GM21825 (cell line): Measurements from ENCODE around the gene TMEM203.

Experiments used
- ATAC-seq: cut with Tn5 transposase; IDR thresholded peaks from one replicate; pipeline ENCODE4 v1.9.1; 2021; ENCODE audit warnings: mild to moderate bottlenecking, moderate library complexity; ENCODE audit not compliant: unreplicated experiment

Gene TMEM203

GRCh38 chr9:137198051-137198901, 7.2 kb downstream of the TMEM203 start:
- no peak for ATAC-seq

GRCh38 chr9:137195525-137196220, 9.8 kb downstream of the TMEM203 start:
- no peak for ATAC-seq

GRCh38 chr9:137194909-137195308, 10.5 kb downstream of the TMEM203 start:
- no peak for ATAC-seq

- ATAC-seq: no peak
Observed at GRCh38 chr9:137194388-137194787, 11.1 kb downstream of the TMEM203 start.

GRCh38 chr9:137193771-137194170, 11.7 kb downstream of the TMEM203 start:
- ATAC-seq: no peak

GRCh38 chr9:137192859-137193258, 12.6 kb downstream of the TMEM203 start:
- no peak for ATAC-seq

- ATAC-seq: no peak
Observed at GRCh38 chr9:137192448-137192780, 13.0 kb downstream of the TMEM203 start.

- no peak for ATAC-seq
Observed at GRCh38 chr9:137191691-137192447, 13.6 kb downstream of the TMEM203 start.

- ATAC-seq: no peak
Observed at GRCh38 chr9:137191245-137191644, 14.2 kb downstream of the TMEM203 start.

GRCh38 chr9:137190315-137190856, 15.1 kb downstream of the TMEM203 start:
- no peak for ATAC-seq

GRCh38 chr9:137189297-137190295, 15.9 kb downstream of the TMEM203 start:
- no peak for ATAC-seq

- ATAC-seq: peak; percentile 66
Observed at GRCh38 chr9:137188490-137189296, 16.8 kb downstream of the TMEM203 start, which contains the start of the genes ANAPC2 and SSNA1. Gene ANAPC2 (minus strand): TSS chr9:137188560. CDS start chr9:137188532, 28 bp downstream. Gene SSNA1 (plus strand): TSS chr9:137188676. CDS start chr9:137188727, 51 bp downstream.

- no peak for ATAC-seq
Observed at GRCh38 chr9:137188086-137188489, 17.4 kb downstream of the TMEM203 start.

GRCh38 chr9:137187386-137187785, 18.1 kb downstream of the TMEM203 start:
- ATAC-seq: no peak

- no peak for ATAC-seq
Observed at GRCh38 chr9:137186385-137186784, 19.1 kb downstream of the TMEM203 start.

GRCh38 chr9:137185921-137186320, 19.5 kb downstream of the TMEM203 start:
- ATAC-seq: no peak

- no peak for ATAC-seq
Observed at GRCh38 chr9:137184881-137185660, 20.4 kb downstream of the TMEM203 start.

GRCh38 chr9:137183980-137184595, 21.4 kb downstream of the TMEM203 start:
- no peak for ATAC-seq
